ENCODE results near the gene APEH. TPM values are rescaled to one million over a fixed set of nuclear protein-coding genes. Genes with fewer than 3 reads are reported as not detected.
A peak's percentile ranks its signal among the peaks of the same experiment; 100 is the strongest.

Gene APEH
- total RNA-seq, 1 experiment from 2014 or later = 215 TPM

DNA sequence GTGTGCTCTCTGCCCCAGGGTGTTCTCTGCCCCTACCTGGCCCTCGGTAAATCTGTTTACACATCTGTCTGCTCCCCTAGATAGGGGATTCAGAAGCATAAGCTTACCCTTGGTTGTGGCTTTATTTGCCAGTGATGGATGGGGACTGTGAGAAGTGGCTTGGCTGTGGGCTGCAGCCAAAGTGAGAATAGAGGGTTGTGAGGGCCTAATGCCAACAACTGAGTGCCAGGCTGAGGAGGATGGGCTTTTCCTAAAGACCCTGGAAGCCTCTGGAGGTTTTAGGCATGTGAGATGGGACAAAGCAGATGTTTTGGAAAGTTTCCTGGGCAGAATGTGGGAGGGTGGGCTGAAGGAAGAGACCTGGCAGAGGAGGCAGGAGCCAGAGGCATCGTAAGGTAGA lies 15.4 kb upstream of the APEH start:
- Histone ChIP-seq H2BK15ac (ENCODE audit: low read depth, low read length) (no peak overlapping the region), H3K18ac (ENCODE audit: insufficient read length, low read depth, low read length) (no peak overlapping the region), H3K79me2 (ENCODE audit: insufficient read depth, low read length) (no peaks in the 10 kb centered on the region), H2BK5ac (ENCODE audit: insufficient read length, low read length) (no peak overlapping the region), H4K91ac (ENCODE audit: insufficient read length, low read depth, low read length) (no peak overlapping the region), H3K23me2 (ENCODE audit: insufficient read length, low read depth, low read length, poor library complexity, severe bottlenecking) (no peaks in the 10 kb centered on the region), H2AK5ac (ENCODE audit: insufficient read length, low read length) (no peak overlapping the region), H4K20me1 (ENCODE audit: control insufficient read depth, insufficient read depth, insufficient read length) (no peaks in the 10 kb centered on the region), H3K9me3 (ENCODE audit: control insufficient read depth, low read depth, low read length) (no peaks in the 10 kb centered on the region), H3K4me2 (ENCODE audit: insufficient read depth, insufficient read length, low read length) (no peak overlapping the region), H2AFZ (ENCODE audit: low read length) (no peak overlapping the region), H2BK12ac (ENCODE audit: insufficient read length, low read depth, low read length) (no peak overlapping the region), H2BK20ac (ENCODE audit: low read depth, low read length, poor library complexity, severe bottlenecking) (no peak overlapping the region), H3K9ac (ENCODE audit: extremely low read depth, insufficient read length, low read length) (peak overlapping the region; percentile 5), H3K23ac (ENCODE audit: insufficient read length, low read depth, low read length) (no peak overlapping the region), H2BK120ac (ENCODE audit: low read depth, low read length, poor library complexity, severe bottlenecking) (no peak overlapping the region), H3K27me3 (ENCODE audit: insufficient read depth, low read length) (no peaks in the 10 kb centered on the region), H3K56ac (ENCODE audit: insufficient read length, low read depth, low read length) (no peak overlapping the region), H4K8ac (replicated peaks; ENCODE audit: insufficient read length, low read depth, low read length) (no peak overlapping the region), H3K14ac (ENCODE audit: insufficient read depth, low read length) (no peak overlapping the region), H3K4ac (ENCODE audit: low read depth, low read length) (no peak overlapping the region), H3K27ac (ENCODE audit: insufficient read length, low read depth, low read length) (no peak overlapping the region), H3K4me1 (ENCODE audit: insufficient read depth, low read length) (no peaks in the 10 kb centered on the region), H3T11ph (ENCODE audit: low read length) (no peak overlapping the region), H4K5ac (ENCODE audit: insufficient read length, low read depth, low read length) (no peak overlapping the region), H3K79me1 (ENCODE audit: insufficient read depth, low read depth, low read length, poor library complexity, severe bottlenecking) (no peaks in the 10 kb centered on the region)
- no peaks in the 10 kb centered on the region for H3K27me3 Mint-ChIP-seq (ENCODE audit: low read depth)
- no peaks in the 10 kb centered on the region for H3K36me3 Mint-ChIP-seq (ENCODE audit: insufficient read depth in 1 of 3, low read depth in 3 of 3)
- WGBS (ENCODE audit: extremely low coverage, insufficient read length, low lambda C conversion rate) = no CpG with 5 or more reads among the region's 2 CpGs
- no peaks in the 10 kb centered on the region for H3K4me1 Mint-ChIP-seq
- no peak overlapping the region for H3K4me3 Mint-ChIP-seq
- TF ChIP-seq, protein P1, sequence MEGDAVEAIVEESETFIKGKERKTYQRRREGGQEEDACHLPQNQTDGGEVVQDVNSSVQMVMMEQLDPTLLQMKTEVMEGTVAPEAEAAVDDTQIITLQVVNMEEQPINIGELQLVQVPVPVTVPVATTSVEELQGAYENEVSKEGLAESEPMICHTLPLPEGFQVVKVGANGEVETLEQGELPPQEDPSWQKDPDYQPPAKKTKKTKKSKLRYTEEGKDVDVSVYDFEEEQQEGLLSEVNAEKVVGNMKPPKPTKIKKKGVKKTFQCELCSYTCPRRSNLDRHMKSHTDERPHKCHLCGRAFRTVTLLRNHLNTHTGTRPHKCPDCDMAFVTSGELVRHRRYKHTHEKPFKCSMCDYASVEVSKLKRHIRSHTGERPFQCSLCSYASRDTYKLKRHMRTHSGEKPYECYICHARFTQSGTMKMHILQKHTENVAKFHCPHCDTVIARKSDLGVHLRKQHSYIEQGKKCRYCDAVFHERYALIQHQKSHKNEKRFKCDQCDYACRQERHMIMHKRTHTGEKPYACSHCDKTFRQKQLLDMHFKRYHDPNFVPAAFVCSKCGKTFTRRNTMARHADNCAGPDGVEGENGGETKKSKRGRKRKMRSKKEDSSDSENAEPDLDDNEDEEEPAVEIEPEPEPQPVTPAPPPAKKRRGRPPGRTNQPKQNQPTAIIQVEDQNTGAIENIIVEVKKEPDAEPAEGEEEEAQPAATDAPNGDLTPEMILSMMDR (conservative IDR thresholded peaks at IDR 0.05) = no peak
- no peaks in the 10 kb centered on the region for H3K9me3 Mint-ChIP-seq
- H3K27ac Mint-ChIP-seq = peak overlapping the region in 2 of 3 experiments; percentile 11 to 66; a peak in 2 of 7 replicates
- no peak for DNase-seq
